Fibroblast of skin of scalp (primary cell): Measurements from ENCODE around the gene NADK2.

Source experiments
- DNase-seq: peaks from one replicate; pipeline ENCODE4 v3.0.0-alpha.2; 2013

Gene NADK2

GRCh38 chr5:36246036-36246800, 4.5 kb upstream of the NADK2 start:
- DNase-seq = no peak

- no peak for DNase-seq
Measured at GRCh38 chr5:36244076-36244475, 2.4 kb upstream of the NADK2 start.

GRCh38 chr5:36243653-36244052, 1.9 kb upstream of the NADK2 start:
- DNase-seq = no peak

- DNase-seq = no peak
Measured at GRCh38 chr5:36242534-36243485, 1.1 kb upstream of the NADK2 start.

- DNase-seq = peak; percentile 59
Measured at GRCh38 chr5:36240779-36241630, 720 bp downstream of the NADK2 start.

- no peak for DNase-seq
Measured at GRCh38 chr5:36239370-36240293, 2.1 kb downstream of the NADK2 start.

- no peak for DNase-seq
Measured at GRCh38 chr5:36238502-36239295, 3.0 kb downstream of the NADK2 start.

GRCh38 chr5:36237751-36238150, 4.0 kb downstream of the NADK2 start:
- DNase-seq = no peak

- DNase-seq = peak; percentile 22
Measured at GRCh38 chr5:36236801-36237200, 4.9 kb downstream of the NADK2 start.

GRCh38 chr5:36232533-36232932, 9.2 kb downstream of the NADK2 start:
- DNase-seq = no peak

- no peak for DNase-seq
Measured at GRCh38 chr5:36230151-36230790, 11.5 kb downstream of the NADK2 start.

GRCh38 chr5:36228505-36228904, 13.2 kb downstream of the NADK2 start:
- no peak for DNase-seq

GRCh38 chr5:36227046-36227445, 14.7 kb downstream of the NADK2 start:
- DNase-seq = no peak

GRCh38 chr5:36222620-36223019, 19.1 kb downstream of the NADK2 start:
- no peak for DNase-seq

- no peak for DNase-seq
Measured at GRCh38 chr5:36217988-36218387, 23.7 kb downstream of the NADK2 start.

- DNase-seq = no peak
Measured at GRCh38 chr5:36217567-36217966, 24.2 kb downstream of the NADK2 start.

GRCh38 chr5:36215910-36216309, 25.8 kb downstream of the NADK2 start:
- no peak for DNase-seq

GRCh38 chr5:36214436-36214835, 27.3 kb downstream of the NADK2 start:
- peak; percentile 4 for DNase-seq

GRCh38 chr5:36209664-36210063, 32.1 kb downstream of the NADK2 start:
- peak; percentile 13 for DNase-seq

GRCh38 chr5:36208786-36209185, 32.9 kb downstream of the NADK2 start:
- DNase-seq = no peak
